Caco-2 (cell line): ENCODE results near the gene KCNIP4. TPM values are rescaled to one million over a fixed set of nuclear protein-coding genes. Genes with fewer than 3 reads are reported as not detected.

Source experiments
- BruUV-seq: library from RNA; stranded (reverse); fragments of 400-500 nt; replicated peaks from 2 replicates; lab custom pipeline; 2021; lab: Mats Ljungman, UMichigan
- CTCF ChIA-PET: fragments of 300-600 bp; sonication (Branson Sonifier 250); formaldehyde crosslinking; loops from one replicate; lab custom pipeline; 2022; ENCODE audit warnings: antibody characterized with exemption; lab: Charles Lee
- POLR2A ChIA-PET: fragments of 300-600 bp; sonication (Branson Sonifier 250); formaldehyde crosslinking; loops from one replicate; lab custom pipeline; 2022; ENCODE audit warnings: antibody characterized with exemption; lab: Charles Lee
- DNase-seq, 2 experiments: peaks; one replicate each; pipeline versions ENCODE4 v3.0.0 to v3.0.0-alpha.2; 2020 to 2022
- H3K27me3 ChIP-seq: replicated peaks from 2 replicates; pipeline ENCODE4 v1.6.0; 2011; ENCODE audit warnings: low read length; ENCODE audit not compliant: control insufficient read depth, insufficient read depth
- H3K36me3 ChIP-seq: 2 replicates; pipeline ENCODE4 v1.5.1; 2011; ENCODE audit warnings: low read length; ENCODE audit not compliant: control insufficient read depth, insufficient read depth
- H3K4me1 ChIP-seq: fragments of 250-450 bp; sonication (Bioruptor Pico); 2 replicates; pipeline ENCODE4 v1.5.1; 2020; ENCODE audit warnings: mild to moderate bottlenecking
- H3K4me3 ChIP-seq: 2 replicates; pipeline ENCODE4 v1.5.1; 2011; ENCODE audit warnings: low read depth, mild to moderate bottlenecking, control low read depth, low read length
- H3K9me3 ChIP-seq: fragments of 250-450 bp; sonication (Bioruptor Pico); 2 replicates; pipeline ENCODE4 v1.5.1; 2020; ENCODE audit warnings: mild to moderate bottlenecking, moderate library complexity
- H3K27ac Mint-ChIP-seq: one replicate; pipeline ENCODE4 v1.8.0; 2022; ENCODE audit warnings: mixed read lengths; ENCODE audit not compliant: unreplicated experiment
- H3K27me3 Mint-ChIP-seq: one replicate; pipeline ENCODE4 v1.8.0; 2022; ENCODE audit warnings: mixed read lengths; ENCODE audit not compliant: insufficient read depth, unreplicated experiment
- H3K36me3 Mint-ChIP-seq: one replicate; pipeline ENCODE4 v1.8.0; 2022; ENCODE audit warnings: mild to moderate bottlenecking, mixed read lengths; ENCODE audit not compliant: insufficient read depth, unreplicated experiment
- H3K4me1 Mint-ChIP-seq: one replicate; pipeline ENCODE4 v1.8.0; 2022; ENCODE audit warnings: low read depth, mixed read lengths; ENCODE audit not compliant: unreplicated experiment
- H3K4me3 Mint-ChIP-seq: one replicate; pipeline ENCODE4 v1.8.0; 2022; ENCODE audit warnings: mild to moderate bottlenecking, moderate library complexity, mixed read lengths; ENCODE audit not compliant: unreplicated experiment
- H3K9me3 Mint-ChIP-seq: one replicate; pipeline ENCODE4 v1.8.0; 2022; ENCODE audit warnings: mixed read lengths; ENCODE audit not compliant: unreplicated experiment
- intact Hi-C: fragments of 100-400 bp; cut with micrococcal nuclease; formaldehyde crosslinking; loops from one replicate; pipeline ENCODE4 v1.10.0; 2022; ENCODE audit not compliant: unreplicated experiment
- total RNA-seq: library from RNA; stranded (reverse); gene quantifications from 2 replicates; pipeline ENCODE4 v1.2.3, GENCODE V29; 2022
- TF ChIP-seq, protein P1 (sequence below), 2 experiments: fragments of 200-600 bp in 1 of 2; IDR thresholded peaks; 1 replicate in 1 of 2; 2 replicates in 1 of 2; pipeline versions ENCODE4 v1.5.1 to v1.8.0; 2011 to 2022; ENCODE audit warnings: antibody characterized with exemption in 1 of 2, control low read depth in 1 of 2, inconsistent platforms in 1 of 2, low read depth in 1 of 2, low read length in 1 of 2, mild to moderate bottlenecking in 1 of 2, moderate library complexity in 1 of 2; ENCODE audit not compliant: insufficient read depth in 1 of 2, severe bottlenecking in 1 of 2, unreplicated experiment in 1 of 2

The KCNIP4 gene
- total RNA-seq, 1 experiment from 2014 or later: not detected

GRCh38 chr4:21826071-21826470 lies 122.5 kb downstream of the KCNIP4 start:
- no peaks in the 10 kb centered on the region for H3K9me3 Mint-ChIP-seq
- POLR2A ChIA-PET: no interaction called here
- peaks cover 3% of the 10 kb centered on the region for H3K27me3 Mint-ChIP-seq
- Histone ChIP-seq H3K36me3 (no peaks in the 10 kb centered on the region), H3K4me1 (no peaks in the 10 kb centered on the region), H3K9me3 (no peaks in the 10 kb centered on the region), H3K27me3 (no peaks in the 10 kb centered on the region), H3K4me3 (no peak overlapping the region)
- BruUV-seq: no TSS peak
- no peak overlapping the region for H3K27ac Mint-ChIP-seq
- no peaks in the 10 kb centered on the region for H3K36me3 Mint-ChIP-seq
- TF ChIP-seq, protein P1, sequence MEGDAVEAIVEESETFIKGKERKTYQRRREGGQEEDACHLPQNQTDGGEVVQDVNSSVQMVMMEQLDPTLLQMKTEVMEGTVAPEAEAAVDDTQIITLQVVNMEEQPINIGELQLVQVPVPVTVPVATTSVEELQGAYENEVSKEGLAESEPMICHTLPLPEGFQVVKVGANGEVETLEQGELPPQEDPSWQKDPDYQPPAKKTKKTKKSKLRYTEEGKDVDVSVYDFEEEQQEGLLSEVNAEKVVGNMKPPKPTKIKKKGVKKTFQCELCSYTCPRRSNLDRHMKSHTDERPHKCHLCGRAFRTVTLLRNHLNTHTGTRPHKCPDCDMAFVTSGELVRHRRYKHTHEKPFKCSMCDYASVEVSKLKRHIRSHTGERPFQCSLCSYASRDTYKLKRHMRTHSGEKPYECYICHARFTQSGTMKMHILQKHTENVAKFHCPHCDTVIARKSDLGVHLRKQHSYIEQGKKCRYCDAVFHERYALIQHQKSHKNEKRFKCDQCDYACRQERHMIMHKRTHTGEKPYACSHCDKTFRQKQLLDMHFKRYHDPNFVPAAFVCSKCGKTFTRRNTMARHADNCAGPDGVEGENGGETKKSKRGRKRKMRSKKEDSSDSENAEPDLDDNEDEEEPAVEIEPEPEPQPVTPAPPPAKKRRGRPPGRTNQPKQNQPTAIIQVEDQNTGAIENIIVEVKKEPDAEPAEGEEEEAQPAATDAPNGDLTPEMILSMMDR (IDR thresholded peaks at IDR 0.05; ENCODE audit: insufficient read depth in 1 of 2, low read depth in 1 of 2, low read length in 1 of 2, severe bottlenecking in 1 of 2, unreplicated experiment in 1 of 2): no peak
- intact Hi-C loops: no loop called here
- no peak for DNase-seq
- CTCF ChIA-PET: no interaction called here
- H3K4me3 Mint-ChIP-seq: no peak overlapping the region
- no peaks in the 10 kb centered on the region for H3K4me1 Mint-ChIP-seq

DNA sequence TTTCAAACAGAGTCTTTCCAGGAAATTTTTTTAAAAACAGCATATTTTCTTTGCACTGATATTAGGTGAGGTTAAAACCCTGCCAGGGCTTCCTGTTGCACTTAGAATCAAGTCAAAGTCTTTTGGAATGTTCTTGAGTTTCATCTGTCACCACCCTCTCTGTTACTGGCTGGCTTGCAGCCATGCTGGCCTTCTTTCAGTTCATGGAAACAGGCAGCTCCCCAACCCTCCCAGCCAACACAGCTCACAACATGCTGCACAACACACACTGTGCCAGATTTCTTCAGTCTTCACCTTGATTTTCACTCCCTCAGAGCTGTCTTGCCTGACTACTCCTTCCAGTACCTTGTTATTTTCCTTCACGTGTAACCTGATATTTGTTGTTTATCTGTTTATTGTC lies 129.5 kb downstream of the KCNIP4 start:
- Mint-ChIP-seq H3K9me3 (peaks cover 48% of the 10 kb centered on the region), H3K4me3 (no peak overlapping the region), H3K27ac (no peak overlapping the region), H3K27me3 (no peaks in the 10 kb centered on the region), H3K4me1 (peaks cover 6% of the 10 kb centered on the region), H3K36me3 (peaks cover 6% of the 10 kb centered on the region)
- CTCF ChIA-PET: no interaction called here
- intact Hi-C loops: no loop called here
- POLR2A ChIA-PET: no interaction called here
- Histone ChIP-seq H3K4me1 (no peaks in the 10 kb centered on the region), H3K36me3 (no peaks in the 10 kb centered on the region), H3K4me3 (no peak overlapping the region), H3K27me3 (no peaks in the 10 kb centered on the region), H3K9me3 (peaks cover 14% of the 10 kb centered on the region; the same call in 1 of the 2 replicates)
- no peak for DNase-seq
- BruUV-seq: no TSS peak
- TF ChIP-seq, protein P1 (IDR thresholded peaks at IDR 0.05; ENCODE audit: insufficient read depth in 1 of 2, low read depth in 1 of 2, low read length in 1 of 2, severe bottlenecking in 1 of 2, unreplicated experiment in 1 of 2): no peak

DNA sequence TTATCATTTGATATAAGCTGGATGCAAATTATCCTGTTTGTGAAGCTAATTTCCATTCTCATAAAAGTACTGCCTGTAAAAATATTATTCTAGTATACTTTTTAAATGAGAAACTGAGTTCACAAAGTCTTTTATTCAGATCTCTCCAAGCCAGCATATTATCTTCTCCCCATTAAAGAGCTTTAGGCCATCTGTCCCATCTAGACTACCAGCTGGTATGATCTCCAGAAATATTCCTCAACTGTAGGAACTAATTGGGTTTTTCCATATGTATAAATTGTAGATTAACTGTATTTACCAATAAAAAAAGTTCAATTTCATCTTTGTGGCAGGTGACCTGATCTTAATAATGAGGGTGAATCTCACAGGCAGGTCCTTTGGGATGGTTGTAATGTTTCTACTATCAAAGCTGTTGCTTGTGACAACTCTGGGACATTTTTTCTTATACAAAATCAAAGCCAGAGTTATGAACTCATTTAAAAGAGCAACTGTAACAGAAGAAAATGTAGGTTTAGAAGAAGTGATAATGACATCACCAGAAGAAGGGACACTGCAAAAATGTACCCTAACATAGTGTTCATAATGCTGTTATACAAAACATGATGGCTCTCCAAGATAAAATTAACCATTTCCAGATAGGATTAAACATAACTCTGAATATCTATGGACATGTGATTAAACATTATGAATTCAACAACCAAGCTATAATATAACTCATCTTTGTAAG lies 132.8 kb downstream of the KCNIP4 start:
- intact Hi-C loops: no loop called here
- peaks cover 15% of the 10 kb centered on the region for H3K4me1 ChIP-seq
- H3K4me3 ChIP-seq: no peak overlapping the region
- Mint-ChIP-seq H3K36me3 (peaks cover 6% of the 10 kb centered on the region), H3K27ac (no peak overlapping the region), H3K4me3 (no peak overlapping the region), H3K9me3 (peaks cover 57% of the 10 kb centered on the region), H3K27me3 (no peaks in the 10 kb centered on the region), H3K4me1 (peaks cover 13% of the 10 kb centered on the region)
- H3K36me3 ChIP-seq: no peaks in the 10 kb centered on the region
- BruUV-seq: no TSS peak
- H3K9me3 ChIP-seq: peaks cover 22% of the 10 kb centered on the region; the same call in 1 of the 2 replicates
- CTCF ChIA-PET: no interaction called here
- DNase-seq: no peak
- POLR2A ChIA-PET: no interaction called here
- H3K27me3 ChIP-seq: no peaks in the 10 kb centered on the region
- TF ChIP-seq, protein P1 (IDR thresholded peaks at IDR 0.05; ENCODE audit: insufficient read depth in 1 of 2, low read depth in 1 of 2, low read length in 1 of 2, severe bottlenecking in 1 of 2, unreplicated experiment in 1 of 2): no peak
